GM12873 (cell line): ENCODE results near the gene EXT2.

Source experiments
- TF ChIP-seq, protein P1 (sequence below): IDR thresholded peaks from 2 replicates; pipeline ENCODE4 v1.5.1; 2012; ENCODE audit warnings: low read depth, mild to moderate bottlenecking, moderate library complexity, low read length, control low read depth; ENCODE audit not compliant: insufficient read depth; ENCODE audit errors: missing control alignments

Gene EXT2

GRCh38 chr11:44058275-44058674, 37.2 kb upstream of the EXT2 start:
- TF ChIP-seq, protein P1, sequence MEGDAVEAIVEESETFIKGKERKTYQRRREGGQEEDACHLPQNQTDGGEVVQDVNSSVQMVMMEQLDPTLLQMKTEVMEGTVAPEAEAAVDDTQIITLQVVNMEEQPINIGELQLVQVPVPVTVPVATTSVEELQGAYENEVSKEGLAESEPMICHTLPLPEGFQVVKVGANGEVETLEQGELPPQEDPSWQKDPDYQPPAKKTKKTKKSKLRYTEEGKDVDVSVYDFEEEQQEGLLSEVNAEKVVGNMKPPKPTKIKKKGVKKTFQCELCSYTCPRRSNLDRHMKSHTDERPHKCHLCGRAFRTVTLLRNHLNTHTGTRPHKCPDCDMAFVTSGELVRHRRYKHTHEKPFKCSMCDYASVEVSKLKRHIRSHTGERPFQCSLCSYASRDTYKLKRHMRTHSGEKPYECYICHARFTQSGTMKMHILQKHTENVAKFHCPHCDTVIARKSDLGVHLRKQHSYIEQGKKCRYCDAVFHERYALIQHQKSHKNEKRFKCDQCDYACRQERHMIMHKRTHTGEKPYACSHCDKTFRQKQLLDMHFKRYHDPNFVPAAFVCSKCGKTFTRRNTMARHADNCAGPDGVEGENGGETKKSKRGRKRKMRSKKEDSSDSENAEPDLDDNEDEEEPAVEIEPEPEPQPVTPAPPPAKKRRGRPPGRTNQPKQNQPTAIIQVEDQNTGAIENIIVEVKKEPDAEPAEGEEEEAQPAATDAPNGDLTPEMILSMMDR, result no peak

DNA sequence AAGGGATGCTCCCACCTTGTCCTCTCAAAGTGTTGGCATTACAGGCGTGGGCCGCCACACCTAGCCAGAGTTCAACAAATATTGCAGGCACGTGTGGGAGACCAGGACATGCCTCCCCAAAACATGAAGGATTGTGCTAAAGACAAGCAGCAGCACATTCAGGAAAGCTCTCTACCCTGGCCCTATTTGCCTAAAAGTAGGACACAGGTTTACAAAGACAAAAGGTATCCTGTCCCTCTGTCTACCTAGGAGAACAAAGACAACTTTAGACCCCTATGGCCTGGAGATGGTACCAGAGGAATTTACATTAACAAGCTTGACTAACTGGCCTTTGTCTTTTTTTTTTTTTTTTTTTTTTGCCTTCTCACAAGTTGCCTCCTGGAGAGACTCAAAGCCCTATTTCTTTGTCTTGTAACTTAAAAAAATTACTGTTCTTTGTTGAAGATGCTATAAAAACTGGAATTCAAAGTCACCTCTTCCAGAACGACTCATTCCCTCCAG, 30.3 kb upstream of the EXT2 start:
- TF ChIP-seq, protein P1, result no peak

GRCh38 chr11:44065841-44066731, 29.4 kb upstream of the EXT2 start, which contains the start of gene ACCS:
ACCS (plus strand) TSS chr11:44066270; CDS start chr11:44067628, 1,358 bp downstream.
- TF ChIP-seq, protein P1, result peak; percentile 82

- TF ChIP-seq, protein P1, result no peak
Measured at GRCh38 chr11:44066732-44067141, 28.7 kb upstream of the EXT2 start.

DNA sequence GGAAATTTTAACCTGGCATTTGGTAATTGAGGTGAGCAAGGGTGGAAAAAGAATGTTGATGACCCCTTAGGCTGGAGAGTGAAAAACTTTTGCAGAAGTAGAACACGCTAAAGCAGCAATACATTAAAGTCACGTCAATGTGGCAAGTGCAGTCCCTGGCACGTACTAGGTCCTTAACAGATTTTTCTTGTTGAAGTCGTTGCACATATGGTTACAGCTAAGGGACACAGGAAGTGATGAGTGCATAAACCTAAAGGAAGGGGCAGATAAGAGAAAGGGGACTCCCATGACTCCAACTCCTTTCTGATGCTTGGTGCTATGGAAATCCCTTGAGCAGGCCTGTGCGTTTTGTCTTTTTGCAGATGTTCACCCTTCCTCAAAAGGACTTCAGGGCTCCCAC, 28.2 kb upstream of the EXT2 start:
- TF ChIP-seq, protein P1, result no peak

DNA sequence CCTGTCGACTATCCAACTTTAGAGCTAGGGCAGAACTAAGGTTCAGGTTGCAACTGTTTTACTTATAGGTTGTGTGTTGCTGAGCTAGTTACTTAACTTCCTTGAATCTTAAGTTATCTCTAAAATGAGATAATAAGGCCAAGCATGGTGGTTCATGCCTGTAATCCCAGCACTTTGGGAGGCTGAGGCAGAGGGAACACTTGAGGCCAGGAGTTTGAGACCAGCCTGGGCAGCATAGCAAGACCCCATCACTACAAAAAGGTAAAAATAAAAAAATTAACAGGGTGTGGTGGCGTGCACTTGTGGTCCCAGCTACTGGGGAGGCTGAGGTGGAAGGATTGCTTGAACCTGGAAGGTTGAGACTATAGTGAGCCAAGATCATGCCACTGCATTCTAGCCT, 27.3 kb upstream of the EXT2 start:
- TF ChIP-seq, protein P1, result no peak

GRCh38 chr11:44071157-44071556, 24.3 kb upstream of the EXT2 start:
- TF ChIP-seq, protein P1, result no peak
